HG03159 (cell line): ENCODE measurements around the gene NLRP3.
"Not testable (repeated sequence)": the region's sequence is repeated elsewhere in the genome, so short reads cannot be mapped to it uniquely, and the experiment has no call there.

ENCODE experiments used
- ATAC-seq: cut with Tn5 transposase; IDR thresholded peaks from one replicate; pipeline ENCODE4 v1.9.1; 2021; ENCODE audit warnings: mild to moderate bottlenecking, moderate library complexity; ENCODE audit not compliant: unreplicated experiment

The NLRP3 gene

DNA sequence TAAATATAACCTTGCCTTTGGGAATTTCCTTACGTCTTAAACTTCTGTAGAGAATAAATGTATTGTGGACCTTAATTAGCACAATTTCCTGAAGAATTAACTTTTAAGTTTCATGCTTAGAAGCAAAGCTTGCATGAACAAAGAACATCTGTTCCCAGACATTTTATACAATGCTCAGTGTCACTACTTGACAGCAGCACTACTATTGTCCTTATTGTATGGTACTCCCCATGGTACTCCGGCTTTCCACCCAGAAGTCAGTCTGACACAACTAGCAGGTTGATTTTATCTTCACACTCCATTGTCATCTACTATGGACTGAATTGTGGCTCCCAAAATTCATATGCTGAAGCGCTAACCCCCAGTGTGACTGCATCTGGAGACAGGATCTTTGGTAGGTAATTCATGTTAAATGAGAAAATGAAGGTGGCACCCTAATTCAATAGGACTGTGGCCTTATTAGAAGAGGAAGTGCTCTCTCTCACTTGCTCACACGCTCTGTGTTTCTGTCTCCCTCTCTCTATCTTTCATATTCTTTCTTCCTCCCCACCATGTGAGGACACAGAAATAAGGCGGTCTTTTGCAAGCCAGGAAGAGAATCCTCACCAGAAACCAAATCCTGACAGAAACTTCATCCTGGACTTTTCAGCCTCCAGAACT, 52.6 kb downstream of the NLRP3 start:
- ATAC-seq = no peak

DNA sequence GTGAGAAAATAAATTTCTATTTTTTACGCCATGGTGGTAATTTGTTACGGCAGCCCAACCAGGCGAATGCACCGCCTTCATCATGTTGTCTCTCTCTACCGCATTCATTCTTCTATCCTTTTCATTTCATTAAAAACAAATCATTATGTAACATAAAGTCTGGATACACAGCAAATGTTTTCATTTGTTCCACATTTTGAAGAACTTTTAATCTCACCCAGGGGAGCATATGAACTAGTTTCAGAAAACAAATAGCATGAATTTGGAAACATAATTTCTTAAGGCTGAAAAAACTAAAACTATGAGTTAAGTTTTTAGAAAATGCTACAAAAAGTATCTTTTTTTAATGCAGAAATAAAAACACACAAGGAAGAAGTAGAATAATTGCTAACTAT, 53.2 kb downstream of the NLRP3 start:
- ATAC-seq = no peak

DNA sequence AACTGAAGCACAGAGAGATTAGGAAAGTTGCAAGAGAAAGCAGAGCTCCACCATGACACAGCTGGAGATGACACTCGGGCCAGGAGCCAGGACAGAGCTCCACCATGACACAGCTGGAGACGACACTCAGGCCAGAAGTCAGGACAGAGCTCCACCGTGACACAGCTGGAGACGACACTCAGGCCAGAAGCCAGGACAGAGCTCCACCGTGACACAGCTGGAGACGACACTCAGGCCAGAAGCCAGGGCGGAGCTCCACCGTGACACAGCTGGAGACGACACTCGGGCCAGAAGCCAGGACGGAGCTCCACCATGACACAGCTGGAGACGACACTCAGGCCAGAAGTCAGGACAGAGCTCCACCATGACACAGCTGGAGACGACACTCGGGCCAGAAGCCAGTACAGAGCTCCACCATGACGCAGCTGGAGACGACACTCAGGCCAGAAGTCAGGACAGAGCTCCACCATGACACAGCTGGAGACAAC, 55.0 kb downstream of the NLRP3 start:
- not testable (repeated sequence) for ATAC-seq

DNA sequence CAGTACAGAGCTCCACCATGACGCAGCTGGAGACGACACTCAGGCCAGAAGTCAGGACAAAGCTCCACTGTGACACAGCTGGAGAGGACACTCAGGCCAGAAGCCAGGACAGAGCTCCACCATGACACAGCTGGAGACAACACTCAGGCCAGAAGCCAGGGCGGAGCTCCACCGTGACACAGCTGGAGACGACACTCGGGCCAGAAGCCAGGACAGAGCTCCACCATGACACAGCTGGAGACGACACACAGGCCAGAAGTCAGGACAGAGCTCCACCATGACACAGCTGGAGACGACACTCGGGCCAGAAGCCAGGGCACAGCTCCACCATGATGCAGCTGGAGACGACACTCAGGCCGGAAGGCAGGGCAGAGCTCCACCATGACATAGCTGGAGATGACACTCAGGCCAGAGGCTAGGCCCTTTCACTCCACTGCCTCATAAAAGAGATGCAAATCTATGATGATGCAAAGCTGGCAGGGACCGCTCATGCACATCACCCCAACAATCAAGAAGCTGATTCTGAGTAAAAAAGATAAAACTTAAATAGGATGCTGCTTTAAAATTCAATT, 55.6 kb downstream of the NLRP3 start:
- ATAC-seq = no peak

DNA sequence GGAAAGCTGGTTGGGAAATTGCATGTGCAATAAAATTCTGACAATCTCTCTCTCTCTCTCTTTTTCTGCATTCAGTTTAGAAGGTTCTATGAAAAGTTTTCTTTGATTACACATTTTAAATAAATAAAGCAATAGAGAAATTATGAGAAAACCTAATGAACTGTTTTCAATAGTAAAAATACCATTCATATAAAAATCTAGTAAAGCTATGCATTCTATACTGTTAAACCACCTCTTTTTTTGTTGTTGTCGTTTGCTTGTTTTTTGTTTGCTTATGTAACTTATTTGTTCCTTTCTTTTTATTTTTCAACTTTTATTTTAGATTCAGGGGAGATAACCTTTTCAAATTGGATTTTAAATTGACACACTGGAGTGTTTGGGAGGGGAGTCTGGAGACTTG, 56.1 kb downstream of the NLRP3 start:
- no peak for ATAC-seq

DNA sequence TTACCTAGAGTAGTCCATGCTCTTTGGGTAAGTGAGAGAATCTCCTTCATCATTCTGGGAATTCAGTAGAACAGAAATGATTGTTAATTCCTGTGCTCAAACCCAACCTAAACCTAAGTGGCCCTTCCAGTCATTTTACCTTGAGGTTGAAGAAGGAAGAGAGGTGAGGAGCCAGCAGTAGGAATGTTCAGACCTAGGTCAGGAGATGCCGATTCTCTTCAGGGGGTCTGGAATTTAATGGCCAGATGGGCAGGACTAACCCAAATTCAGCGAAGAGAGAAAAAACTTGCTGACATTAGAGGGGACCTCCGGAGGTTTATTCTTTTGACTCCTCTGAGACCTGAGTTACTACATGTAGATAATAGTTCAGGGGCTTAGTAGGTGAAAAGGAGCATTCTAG, 58.4 kb downstream of the NLRP3 start:
- ATAC-seq = no peak

DNA sequence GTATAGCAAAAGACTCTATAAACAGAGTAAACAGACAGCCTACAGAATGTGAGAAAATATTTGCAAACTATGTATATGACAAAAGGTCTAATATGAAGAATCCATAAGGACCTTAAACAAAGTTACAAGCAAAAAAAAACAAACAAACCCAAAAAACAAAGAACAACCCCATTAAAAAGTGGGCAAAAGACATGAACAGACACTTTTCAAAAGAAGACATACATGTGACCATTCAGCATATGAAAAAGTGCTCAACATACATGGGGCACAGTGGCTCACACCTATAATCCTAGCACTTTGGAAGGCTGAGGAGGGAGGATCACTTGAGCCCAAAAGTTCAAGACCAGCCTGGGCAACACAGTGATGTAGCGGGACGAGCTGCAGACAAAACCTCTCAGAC, 59.8 kb downstream of the NLRP3 start:
- no peak for ATAC-seq

DNA sequence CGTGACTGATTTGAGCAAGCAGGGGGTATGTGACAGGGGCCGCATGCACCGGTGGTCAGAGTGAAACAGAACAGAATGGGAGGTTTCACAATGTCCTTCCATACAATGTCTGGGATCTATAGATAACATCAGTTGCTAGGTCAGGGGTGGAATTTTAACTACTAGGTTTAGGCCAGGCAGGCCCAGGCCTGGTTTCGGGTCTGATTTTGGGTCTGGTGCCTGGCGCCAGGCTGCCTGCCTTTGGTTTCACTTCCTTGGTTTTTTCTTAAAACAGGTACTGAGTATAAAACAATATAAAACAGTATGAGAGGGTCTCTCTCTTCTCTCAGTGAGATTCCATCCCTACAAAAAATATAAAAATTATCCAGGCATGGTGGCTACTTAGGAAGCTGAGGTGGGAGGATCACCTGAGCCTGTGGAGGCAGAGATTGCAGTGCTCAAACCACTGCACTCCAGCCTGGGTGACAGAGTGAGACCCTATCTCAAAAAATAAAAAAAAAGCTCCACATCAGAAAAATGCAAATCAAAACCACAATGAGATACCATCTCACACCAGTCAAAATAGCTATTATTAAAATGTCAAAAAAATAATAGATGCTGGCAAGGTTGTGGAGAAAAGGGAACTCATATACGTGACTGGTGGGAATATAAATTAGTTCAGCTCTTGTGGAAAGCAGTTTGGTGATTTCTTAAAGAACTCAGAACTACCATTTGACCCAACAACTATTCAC, 60.5 kb downstream of the NLRP3 start:
- ATAC-seq = peak; percentile 60

DNA sequence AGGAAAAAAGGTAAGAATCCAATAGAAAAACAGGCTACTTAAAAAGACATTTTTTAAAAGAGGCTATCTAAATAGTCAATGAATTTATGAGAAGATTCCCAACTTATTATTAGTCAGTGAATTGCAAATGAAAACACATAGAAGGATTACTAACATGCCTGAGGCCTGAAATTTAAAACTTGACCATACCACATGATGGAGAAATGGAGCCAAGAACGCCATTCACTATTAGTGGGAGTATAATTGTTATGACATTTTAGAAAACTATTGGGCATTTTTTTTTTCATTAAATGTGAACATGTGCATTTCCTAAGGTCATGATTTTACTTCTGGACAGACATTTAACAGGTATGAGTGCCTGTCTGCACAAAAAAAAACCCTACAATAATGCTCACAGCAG, 66.8 kb downstream of the NLRP3 start:
- no peak for ATAC-seq

DNA sequence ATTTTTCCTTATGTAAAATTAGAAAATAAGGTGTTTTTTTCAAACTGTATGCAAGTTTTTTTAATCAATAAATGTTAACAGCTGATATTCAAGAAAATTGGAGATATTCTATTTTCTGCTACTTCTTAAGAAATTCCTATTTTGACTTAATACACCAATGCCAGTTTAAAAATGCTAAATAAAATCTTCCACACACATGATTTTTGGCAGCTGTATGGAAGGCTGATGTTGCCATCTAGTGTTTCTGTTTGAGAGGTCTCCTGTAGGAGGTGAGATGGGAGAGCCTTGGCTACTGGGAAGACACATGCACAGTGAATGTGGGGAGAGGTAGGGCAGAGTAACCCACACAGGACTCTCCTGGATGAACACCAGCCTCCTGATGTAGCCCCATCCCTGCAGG, 71.1 kb downstream of the NLRP3 start:
- peak; percentile 67 for ATAC-seq

DNA sequence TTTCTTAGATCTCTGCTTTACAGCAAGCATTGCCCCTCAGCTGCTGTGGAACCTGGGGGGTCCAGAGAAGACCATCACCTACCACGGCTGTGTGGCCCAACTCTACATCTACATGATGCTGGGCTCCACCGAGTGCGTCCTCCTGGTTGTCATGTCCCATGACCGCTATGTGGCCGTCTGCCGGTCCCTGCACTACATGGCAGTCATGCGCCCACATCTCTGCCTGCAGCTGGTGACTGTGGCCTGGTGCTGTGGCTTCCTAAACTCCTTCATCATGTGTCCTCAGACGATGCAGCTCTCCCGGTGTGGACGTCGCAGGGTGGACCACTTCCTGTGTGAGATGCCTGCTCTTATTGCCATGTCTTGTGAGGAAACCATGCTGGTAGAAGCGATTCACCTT, 75.4 kb downstream of the NLRP3 start:
- no peak for ATAC-seq

DNA sequence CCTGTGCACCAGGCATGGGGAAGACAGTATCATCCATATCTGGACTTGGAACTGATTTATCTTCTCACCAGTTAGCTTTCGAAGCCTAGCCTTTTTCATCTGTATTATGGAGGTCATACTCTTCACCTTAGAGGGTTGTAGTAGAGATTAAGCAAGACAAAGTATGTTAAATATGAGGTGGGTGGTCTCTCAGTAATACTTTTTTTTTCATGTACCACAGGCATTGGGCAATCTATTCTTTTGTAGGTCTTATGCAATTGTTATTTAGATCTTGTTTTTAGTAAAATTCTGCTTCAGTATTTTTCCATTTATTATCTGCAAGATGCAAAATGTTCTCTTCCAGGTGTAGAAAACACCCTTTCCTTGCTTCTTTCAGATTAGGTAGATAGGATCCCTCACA, 77.1 kb downstream of the NLRP3 start:
- no peak for ATAC-seq

DNA sequence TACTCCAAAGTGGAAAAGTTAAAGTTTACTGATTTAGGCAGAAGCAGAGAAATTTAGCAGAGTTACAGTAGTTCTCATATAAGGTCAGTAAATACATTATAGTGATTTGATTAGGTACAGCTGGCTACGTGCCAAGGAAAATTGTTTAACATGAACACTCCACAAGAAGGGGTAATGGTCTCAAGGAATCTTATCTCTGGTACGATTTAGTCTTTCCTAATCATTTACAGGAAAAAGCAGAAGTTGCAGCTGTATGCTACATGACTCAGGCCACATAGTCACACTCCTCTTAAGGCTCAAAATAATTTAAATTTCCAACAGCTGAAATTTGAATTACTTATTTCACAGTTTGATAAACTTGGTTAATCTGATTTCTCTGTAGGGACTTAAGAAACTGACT, 78.8 kb downstream of the NLRP3 start:
- ATAC-seq = peak; percentile 97

DNA sequence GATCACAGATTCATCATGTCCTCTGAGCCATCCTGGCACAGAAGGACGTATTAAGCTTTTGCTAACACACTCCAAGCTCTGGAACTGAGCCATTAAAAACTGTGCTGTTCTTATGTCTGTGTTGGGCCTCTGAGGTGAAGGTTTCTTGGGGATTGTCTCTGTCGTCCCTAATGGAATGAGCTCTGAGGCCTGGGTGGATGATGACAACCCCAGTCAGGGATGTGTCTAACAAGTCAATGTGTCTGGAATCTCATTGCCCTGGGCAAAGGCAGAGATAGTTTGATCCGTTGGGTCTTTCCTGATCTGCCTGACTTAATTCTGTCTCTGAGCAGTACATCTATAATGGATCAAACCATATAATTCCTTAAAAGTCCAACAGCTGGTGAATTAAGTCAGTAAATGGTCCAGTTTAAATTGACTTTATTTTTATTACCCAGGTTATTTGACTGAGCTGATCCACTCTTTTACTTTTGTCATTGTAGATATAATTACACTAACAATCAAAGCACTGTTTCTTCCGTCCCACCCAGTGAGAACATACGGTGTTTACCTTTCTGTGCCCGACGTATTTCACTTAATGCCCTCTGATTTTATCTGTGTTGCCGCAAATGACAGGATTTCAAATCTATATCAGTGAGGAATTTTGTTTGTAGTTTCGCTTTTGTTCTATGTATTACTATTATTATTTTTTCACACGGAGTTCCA, 80.8 kb downstream of the NLRP3 start:
- no peak for ATAC-seq
